Upper lobe of left lung (tissue), 6 donors: Measurements from ENCODE around the gene TRAF1. TPM values are rescaled to one million over a fixed set of nuclear protein-coding genes. Genes with fewer than 3 reads are reported as not detected.
A peak's percentile ranks its signal among the peaks of the same experiment; 100 is the strongest.

ENCODE experiments used
- ATAC-seq, 2 donors: fragments of 200-7000 bp; cut with Tn5 transposase; one replicate each; pipeline ENCODE4 v1.9.1; 2022; ENCODE audit warnings: mild to moderate bottlenecking in 2 of 2, moderate library complexity in 2 of 2; ENCODE audit not compliant: low FRiP score in 2 of 2
- DNase-seq, 2 donors: peaks; one replicate each; pipeline ENCODE4 v3.0.0-alpha.2; 2019 to 2020
- H3K27ac ChIP-seq, 4 donors: fragments of 200-600 bp; sonication (generic); one replicate each; pipeline ENCODE4 v1.5.1; 2016 to 2019
- H3K27me3 ChIP-seq, 4 donors: fragments of 200-600 bp; sonication (generic); one replicate each; pipeline ENCODE4 v1.5.1; 2017 to 2019
- H3K36me3 ChIP-seq, 4 donors: fragments of 200-600 bp; sonication (generic); one replicate each; pipeline ENCODE4 v1.5.1; 2016 to 2019
- H3K4me1 ChIP-seq, 4 donors: fragments of 200-600 bp; sonication (generic); one replicate each; pipeline ENCODE4 v1.5.1; 2018 to 2019
- H3K4me3 ChIP-seq, 4 donors: fragments of 200-600 bp; sonication (generic); one replicate each; pipeline ENCODE4 v1.5.1; 2017 to 2019; ENCODE audit warnings: mild to moderate bottlenecking in 2 of 4, moderate library complexity in 1 of 4
- H3K9me3 ChIP-seq, 4 donors: fragments of 200-600 bp; sonication (generic); one replicate each; pipeline ENCODE4 v1.5.1; 2018 to 2019
- EP300 ChIP-seq, 4 donors: sonication (generic); formaldehyde crosslinking; IDR thresholded peaks; one replicate each; pipeline ENCODE4 v1.5.1; 2017; ENCODE audit warnings: antibody characterized with exemption in 4 of 4, control low read depth in 2 of 4
- POLR2A ChIP-seq, 4 donors: fragments of 450-650 bp; IDR thresholded peaks; one replicate each; pipeline ENCODE4 v1.5.1; 2016 to 2017; ENCODE audit warnings: antibody characterized with exemption in 4 of 4, mild to moderate bottlenecking in 2 of 4
- POLR2AphosphoS5 ChIP-seq, 2 donors: sonication (generic); formaldehyde crosslinking; IDR thresholded peaks; one replicate each; pipeline ENCODE4 v1.5.1; 2017; ENCODE audit warnings: antibody characterized with exemption in 2 of 2
- WGBS, 2 donors: methylation state at CpG; one replicate each; pipeline ENCODE4 v1.1.5; 2017 to 2018; 5-methylcytosine and 5-hydroxymethylcytosine counted together
- total RNA-seq, 6 donors: library from RNA; depleted of rRNA in 4 of 6; stranded (reverse); fragments of >200 nt in 4 of 6; gene quantifications; one replicate each; pipeline versions ENCODE4 v1.1.0 to v1.2.1, GENCODE V29; 2016 to 2021
- TF ChIP-seq, protein P1 (sequence below), 6 experiments: fragments of 450-650 bp in 4 of 6; fragments of 200-600 bp in 2 of 6; sonication (generic) in 2 of 6; IDR thresholded peaks; one replicate each; pipeline ENCODE4 v1.5.1; 2016 to 2019; ENCODE audit warnings: antibody characterized with exemption in 6 of 6
- donor health status: DM: no; HTN: no; CAD: no; lungs with moderate emphysema.
- donor health status: DM: no; HTN: yes; CAD: no; lungs with severe emphysema.

The TRAF1 gene
- total RNA-seq, 6 donors from 2014 or later = 2.9 to 29.3 (median 6.6) TPM

DNA sequence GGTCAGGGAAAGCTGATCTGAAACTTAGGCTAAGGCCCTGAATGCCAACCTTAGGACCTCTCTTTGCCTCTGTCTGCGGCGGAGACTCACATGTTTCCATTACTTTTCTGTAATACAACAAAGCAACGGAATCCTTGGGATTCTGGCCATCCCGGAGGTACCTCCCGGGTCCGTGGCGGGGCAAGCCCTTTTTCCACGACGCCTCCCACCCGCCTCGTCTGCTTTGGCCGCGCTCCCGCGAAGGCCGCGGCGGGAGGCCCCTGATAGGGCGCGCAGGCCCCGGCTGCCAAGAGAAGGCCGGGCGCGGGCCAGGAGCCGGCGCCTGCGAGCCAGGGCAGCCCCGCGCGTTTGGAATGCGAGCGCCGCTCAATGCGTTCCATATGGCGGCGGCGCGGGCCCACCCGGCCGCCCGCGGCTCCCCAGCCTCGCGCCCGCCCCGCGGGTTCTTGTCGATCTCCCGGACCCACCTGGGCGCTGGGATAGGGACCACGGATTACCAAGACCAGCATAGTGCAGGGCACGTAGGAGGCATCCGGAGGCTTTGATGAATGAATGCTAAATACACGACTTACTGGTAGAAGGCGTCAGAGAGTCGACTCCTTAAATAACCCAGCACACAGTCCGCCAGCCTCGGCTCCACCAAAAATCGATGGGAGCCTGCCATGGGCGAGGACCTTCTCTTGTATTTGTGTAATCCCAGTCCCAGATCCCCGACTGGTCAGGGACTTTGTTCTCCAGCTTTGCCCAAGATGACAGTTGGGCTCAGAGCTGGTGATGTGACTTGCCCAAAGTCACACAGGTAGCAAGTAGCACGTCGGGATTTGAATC, 32.1 kb downstream of the TRAF1 start:
- TF ChIP-seq POLR2AphosphoS5 (IDR thresholded peaks at IDR 0.05) (no peak), POLR2A (IDR thresholded peaks at IDR 0.05) (no peak), EP300 (IDR thresholded peaks at IDR 0.05) (no peak)
- TF ChIP-seq, protein P1, sequence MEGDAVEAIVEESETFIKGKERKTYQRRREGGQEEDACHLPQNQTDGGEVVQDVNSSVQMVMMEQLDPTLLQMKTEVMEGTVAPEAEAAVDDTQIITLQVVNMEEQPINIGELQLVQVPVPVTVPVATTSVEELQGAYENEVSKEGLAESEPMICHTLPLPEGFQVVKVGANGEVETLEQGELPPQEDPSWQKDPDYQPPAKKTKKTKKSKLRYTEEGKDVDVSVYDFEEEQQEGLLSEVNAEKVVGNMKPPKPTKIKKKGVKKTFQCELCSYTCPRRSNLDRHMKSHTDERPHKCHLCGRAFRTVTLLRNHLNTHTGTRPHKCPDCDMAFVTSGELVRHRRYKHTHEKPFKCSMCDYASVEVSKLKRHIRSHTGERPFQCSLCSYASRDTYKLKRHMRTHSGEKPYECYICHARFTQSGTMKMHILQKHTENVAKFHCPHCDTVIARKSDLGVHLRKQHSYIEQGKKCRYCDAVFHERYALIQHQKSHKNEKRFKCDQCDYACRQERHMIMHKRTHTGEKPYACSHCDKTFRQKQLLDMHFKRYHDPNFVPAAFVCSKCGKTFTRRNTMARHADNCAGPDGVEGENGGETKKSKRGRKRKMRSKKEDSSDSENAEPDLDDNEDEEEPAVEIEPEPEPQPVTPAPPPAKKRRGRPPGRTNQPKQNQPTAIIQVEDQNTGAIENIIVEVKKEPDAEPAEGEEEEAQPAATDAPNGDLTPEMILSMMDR (IDR thresholded peaks at IDR 0.05) = no peak
- peak overlapping the region in 2 of 4 donors; percentile 24 to 34 for H3K4me3 ChIP-seq
- no peaks in the 10 kb centered on the region for H3K27me3 ChIP-seq
- peak overlapping the region; percentile 30 to 56 (median 50) for H3K27ac ChIP-seq
- H3K4me1 ChIP-seq = peaks cover 8 to 24% (median 13%) of the 10 kb centered on the region in 4 donors
- H3K36me3 ChIP-seq = no peaks in the 10 kb centered on the region
- ATAC-seq (peak in 1 of 2 donors; percentile 90), DNase-seq (peak in 1 of 2 donors; percentile 92)
- H3K9me3 ChIP-seq = no peaks in the 10 kb centered on the region
- WGBS, 2 donors = 46 to 60% methylated on average over 16 to 39 of the region's 63 CpGs

GRCh38 chr9:120893611-120894307, 32.8 kb downstream of the TRAF1 start:
- WGBS, 2 donors = 86 to 90% methylated on average over 13 of the region's 13 CpGs
- peaks cover 8 to 24% (median 13%) of the 10 kb centered on the region in 4 donors for H3K4me1 ChIP-seq
- ATAC-seq (no peak), DNase-seq (no peak)
- no peaks in the 10 kb centered on the region for H3K9me3 ChIP-seq
- no peaks in the 10 kb centered on the region for H3K27me3 ChIP-seq
- H3K27ac ChIP-seq = peak overlapping the region; percentile 30 to 56 (median 50)
- TF ChIP-seq, protein P1 (IDR thresholded peaks at IDR 0.05) = no peak
- TF ChIP-seq POLR2AphosphoS5 (IDR thresholded peaks at IDR 0.05) (no peak), EP300 (IDR thresholded peaks at IDR 0.05) (no peak), POLR2A (IDR thresholded peaks at IDR 0.05) (no peak)
- no peaks in the 10 kb centered on the region for H3K36me3 ChIP-seq
- no peak overlapping the region for H3K4me3 ChIP-seq

DNA sequence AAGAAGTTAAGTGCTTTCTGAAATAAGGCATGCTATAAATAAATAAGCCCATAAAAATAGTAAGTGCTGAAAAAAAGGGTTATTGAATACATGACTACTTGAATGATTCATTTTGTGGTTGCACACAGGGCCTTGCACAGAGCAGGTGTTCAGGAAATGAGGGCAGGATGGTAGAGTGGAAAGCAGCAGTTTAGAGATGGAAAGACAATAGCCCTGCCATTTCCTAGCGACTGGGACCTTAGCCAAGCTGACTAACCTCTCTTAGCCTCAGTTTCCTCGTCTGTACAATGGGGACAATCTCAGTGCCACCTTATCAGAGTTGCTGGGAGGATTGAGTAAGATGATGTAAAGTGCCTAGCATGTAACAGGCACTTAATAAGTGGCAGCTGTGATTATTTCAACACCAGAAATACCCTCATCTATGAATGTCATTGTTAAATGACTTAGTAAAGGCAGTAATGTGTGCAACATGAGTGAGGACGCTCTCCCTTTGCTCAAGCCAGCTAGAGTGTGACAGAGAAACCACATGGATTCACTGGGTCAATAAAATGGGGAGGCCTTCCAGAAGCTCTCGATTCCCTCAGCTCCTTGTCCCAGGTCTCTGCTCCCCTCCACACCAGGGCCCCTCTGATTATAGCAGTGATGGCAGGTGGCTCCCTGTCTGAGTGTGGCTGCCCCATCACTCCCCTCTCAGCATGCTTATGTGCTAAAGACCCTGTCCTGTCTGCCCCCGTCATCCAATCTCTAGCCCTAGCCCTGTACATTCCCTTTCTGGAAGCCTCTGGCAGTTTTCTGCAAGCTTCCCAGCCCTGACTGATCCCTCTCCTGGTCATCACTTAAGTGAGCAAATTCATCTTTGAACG, 33.6 kb downstream of the TRAF1 start:
- 71 to 74% methylated on average over 6 of the region's 6 CpGs for WGBS, 2 donors
- Histone ChIP-seq H3K36me3 (no peaks in the 10 kb centered on the region), H3K4me1 (peaks cover 8 to 24% (median 13%) of the 10 kb centered on the region in 4 donors), H3K27me3 (no peaks in the 10 kb centered on the region), H3K9me3 (no peaks in the 10 kb centered on the region), H3K27ac (peak overlapping the region in 3 of 4 donors; percentile 16 to 50 (median 30)), H3K4me3 (no peak overlapping the region)
- ATAC-seq (no peak), DNase-seq (no peak)
- TF ChIP-seq, protein P1 (IDR thresholded peaks at IDR 0.05) = no peak
- TF ChIP-seq POLR2AphosphoS5 (IDR thresholded peaks at IDR 0.05) (no peak), POLR2A (IDR thresholded peaks at IDR 0.05) (no peak), EP300 (IDR thresholded peaks at IDR 0.05) (no peak)

DNA sequence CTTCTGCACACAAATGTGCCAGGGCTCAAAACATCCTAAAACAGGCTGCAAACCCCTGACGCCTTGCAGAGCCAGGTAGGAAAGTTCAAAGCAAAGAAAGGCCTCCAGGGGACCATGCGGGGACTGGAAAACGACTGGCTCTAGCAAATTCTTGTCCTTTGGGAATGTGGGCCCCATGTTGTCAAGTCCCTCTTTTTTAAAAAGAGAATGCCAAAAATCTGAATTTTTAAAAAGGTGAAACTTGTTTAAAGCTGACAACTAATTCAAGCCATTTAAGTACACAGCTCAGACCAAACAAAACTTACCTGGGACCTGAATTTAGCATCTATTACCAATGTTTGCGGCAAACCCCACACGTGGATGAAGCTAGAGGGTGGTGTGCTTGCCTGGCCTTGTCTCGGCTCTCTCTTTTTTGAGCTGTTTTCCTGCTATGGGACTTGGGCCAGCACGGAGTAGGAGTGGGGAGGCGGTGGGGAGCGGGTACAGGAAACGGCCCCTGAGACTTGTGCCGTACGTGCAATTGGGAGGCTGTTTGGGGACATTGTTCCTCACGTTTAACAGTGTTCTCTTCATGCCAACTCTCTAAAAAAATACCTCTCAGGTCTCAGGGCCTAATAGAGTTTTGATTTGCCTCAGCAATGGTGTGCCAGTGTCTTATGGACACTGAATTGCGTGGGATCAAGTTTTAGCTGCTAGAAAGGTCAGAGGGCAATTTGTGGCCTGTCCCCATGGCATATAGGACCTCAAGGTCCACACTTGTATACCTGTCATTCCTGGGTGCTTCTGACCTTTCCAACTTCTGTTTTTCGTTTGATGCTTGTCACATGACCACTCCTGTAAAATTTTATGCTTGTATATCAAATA, 34.5 kb downstream of the TRAF1 start:
- Histone ChIP-seq H3K27me3 (no peaks in the 10 kb centered on the region), H3K4me1 (peaks cover 5 to 20% (median 11%) of the 10 kb centered on the region in 4 donors), H3K4me3 (no peak overlapping the region), H3K27ac (peak overlapping the region in 3 of 4 donors; percentile 53 to 65 (median 55)), H3K36me3 (no peaks in the 10 kb centered on the region), H3K9me3 (no peaks in the 10 kb centered on the region)
- TF ChIP-seq, protein P1 (IDR thresholded peaks at IDR 0.05) = no peak
- TF ChIP-seq POLR2AphosphoS5 (IDR thresholded peaks at IDR 0.05) (no peak), EP300 (IDR thresholded peaks at IDR 0.05) (no peak), POLR2A (IDR thresholded peaks at IDR 0.05) (no peak)
- WGBS, 2 donors = 59 to 64% methylated on average over 15 of the region's 15 CpGs
- no peak for ATAC-seq
- no peak for DNase-seq
